Stimulated activated effector memory CD8-positive, alpha-beta T cell treated with anti-CD3 and anti-CD28 coated beads, Interleukin-12 subunit alpha, Interleukin-12 subunit beta, amount 100 ng/mL, for 72 hours (primary cell): ENCODE measurements around the gene TRAPPC2L.
"Not testable (repeated sequence)": the region's sequence is repeated elsewhere in the genome, so short reads cannot be mapped to it uniquely, and the experiment has no call there.

Experiments used
- ATAC-seq: fragments of 150-1000 bp; cut with Tn5 transposase; 2 replicates; pipeline ENCODE4 v1.10.0; 2021
- DNase-seq, 2 donors: peaks; one replicate each; pipeline ENCODE4 v3.0.0; 2021 to 2022; ENCODE audit warnings: low spot score in 2 of 2
- H3K27ac Mint-ChIP-seq: one replicate; pipeline ENCODE4 v1.8.0; 2022; ENCODE audit warnings: mild to moderate bottlenecking, mixed read lengths
- H3K36me3 Mint-ChIP-seq: one replicate; pipeline ENCODE4 v1.8.0; 2022; ENCODE audit warnings: mild to moderate bottlenecking, mixed read lengths
- H3K4me1 Mint-ChIP-seq: one replicate; pipeline ENCODE4 v1.8.0; 2022; ENCODE audit warnings: mixed read lengths
- H3K4me3 Mint-ChIP-seq: one replicate; pipeline ENCODE4 v1.8.0; 2022; ENCODE audit warnings: mild to moderate bottlenecking, mixed read lengths
- H3K9me3 Mint-ChIP-seq: one replicate; pipeline ENCODE4 v1.8.0; 2022; ENCODE audit warnings: mixed read lengths

The TRAPPC2L gene

DNA sequence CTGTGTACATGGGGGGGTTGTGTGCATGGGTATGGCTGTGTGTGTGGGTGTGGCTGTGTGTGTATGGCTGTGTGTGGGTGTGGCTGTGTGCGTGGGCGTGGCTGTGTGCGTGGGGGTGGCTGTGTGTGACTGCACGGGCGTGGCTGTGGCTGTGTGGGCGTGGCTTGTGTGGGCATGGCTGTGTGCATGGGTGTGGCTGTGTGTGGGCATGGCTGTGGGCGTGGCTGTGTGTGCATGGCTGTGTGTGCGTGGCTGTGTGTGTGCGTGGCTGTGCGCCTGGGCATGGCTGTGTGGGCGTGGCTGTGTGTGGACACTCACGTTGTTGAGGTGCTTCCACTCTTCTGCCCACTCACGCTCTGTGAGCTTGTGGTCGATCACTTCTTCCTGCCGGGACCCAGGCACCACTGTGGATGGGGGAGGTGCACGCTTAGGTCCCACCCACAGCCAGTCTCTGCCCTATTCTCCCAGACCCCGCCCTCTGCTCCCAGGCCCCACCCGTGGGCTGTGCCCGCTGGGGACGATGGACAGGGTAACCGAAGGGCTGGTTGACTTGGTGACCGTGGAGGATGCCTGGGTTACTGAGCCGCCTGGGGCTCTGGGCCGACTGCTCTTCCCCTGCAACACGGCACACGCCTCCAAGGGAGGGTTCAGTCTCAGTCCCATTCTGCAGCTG is 25.6 kb downstream of the TRAPPC2L start:
- H3K9me3 Mint-ChIP-seq: no peaks in the 10 kb centered on the region
- H3K27ac Mint-ChIP-seq: peak overlapping the region; percentile 34
- no peak for DNase-seq
- no peaks in the 10 kb centered on the region for H3K4me1 Mint-ChIP-seq
- H3K36me3 Mint-ChIP-seq: peaks cover 7% of the 10 kb centered on the region
- ATAC-seq: no peak
- H3K4me3 Mint-ChIP-seq: no peak overlapping the region

DNA sequence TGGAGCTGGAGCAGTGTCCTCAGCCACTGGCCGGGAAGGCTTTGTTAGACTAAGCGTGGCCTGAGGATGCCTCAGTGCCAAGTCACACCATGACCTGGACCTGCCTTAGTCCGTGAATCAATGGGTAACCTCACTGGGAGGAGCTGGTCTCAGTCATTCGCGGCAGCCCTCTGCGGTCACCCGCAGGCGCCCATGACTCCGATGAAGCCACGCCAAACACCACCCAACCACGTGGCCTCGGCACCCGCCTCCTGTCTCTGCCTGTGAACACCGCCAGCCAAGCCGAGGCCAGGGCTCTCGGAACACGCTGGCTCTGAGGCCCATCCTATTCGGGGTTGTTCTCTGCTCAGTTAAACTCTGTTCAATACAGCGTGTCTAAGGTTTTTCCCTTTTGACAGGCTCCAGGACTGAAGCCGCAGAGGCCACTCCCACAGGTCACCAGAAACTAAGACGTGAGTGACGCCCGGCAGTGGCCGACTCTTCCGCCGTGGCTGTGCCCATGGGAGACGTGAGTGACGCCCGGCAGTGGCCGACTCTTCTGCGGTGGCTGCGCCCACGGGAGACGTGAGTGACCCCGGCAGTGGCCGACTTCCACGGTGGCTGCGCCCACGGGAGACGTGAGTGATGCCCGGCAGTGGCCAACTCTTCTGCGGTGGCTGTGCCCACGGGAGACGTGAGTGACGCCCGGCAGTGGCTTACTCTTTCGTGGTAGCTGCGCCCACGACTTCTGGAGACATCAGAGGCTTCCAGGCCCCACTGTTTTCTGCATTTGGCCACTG is 26.4 kb downstream of the TRAPPC2L start:
- Mint-ChIP-seq H3K4me3 (no peak overlapping the region), H3K27ac (no peak overlapping the region), H3K9me3 (no peaks in the 10 kb centered on the region), H3K36me3 (peaks cover 7% of the 10 kb centered on the region), H3K4me1 (no peaks in the 10 kb centered on the region)
- DNase-seq: no peak
- ATAC-seq: no peak

- Mint-ChIP-seq H3K9me3 (no peaks in the 10 kb centered on the region), H3K27ac (no peak overlapping the region), H3K4me3 (no peak overlapping the region), H3K36me3 (peaks cover 7% of the 10 kb centered on the region), H3K4me1 (no peaks in the 10 kb centered on the region)
- ATAC-seq (no peak), DNase-seq (no peak)
Measured at GRCh38 chr16:88883946-88884345, 27.0 kb downstream of the TRAPPC2L start.

DNA sequence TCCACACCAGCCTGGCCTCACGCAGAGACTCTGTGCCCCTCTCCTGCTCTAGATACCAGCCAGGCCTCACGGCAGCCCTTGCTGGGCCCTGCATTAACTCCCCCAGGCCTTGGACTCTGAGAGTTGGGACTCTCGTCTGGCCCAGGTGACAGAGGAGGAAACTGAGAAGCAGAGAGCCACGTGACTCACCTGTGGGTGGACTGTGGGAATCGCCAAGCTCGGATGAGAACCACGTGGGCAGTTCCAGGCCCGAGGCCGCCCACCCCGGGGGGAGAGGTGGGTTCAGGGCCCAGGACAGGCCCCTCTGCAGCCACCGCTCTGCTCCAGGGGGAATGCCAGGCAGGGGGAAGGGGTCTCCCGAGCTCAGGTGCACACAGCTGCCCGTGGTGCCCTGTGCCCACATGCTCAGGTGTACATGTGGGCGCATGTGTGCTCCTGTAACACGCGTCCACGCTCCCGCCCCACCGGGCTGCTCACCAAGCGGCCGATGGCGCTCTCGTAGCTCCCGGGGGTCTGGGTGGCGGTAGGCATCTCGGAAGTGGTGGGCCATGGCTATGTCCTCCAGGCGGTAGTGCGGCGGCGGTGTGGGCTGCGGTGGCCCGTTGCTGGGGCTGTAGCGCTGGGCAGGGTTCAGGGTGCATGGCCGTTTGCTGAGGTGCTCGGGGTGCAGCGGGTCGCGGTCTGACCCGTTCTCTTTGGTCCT is 27.8 kb downstream of the TRAPPC2L start:
- H3K4me3 Mint-ChIP-seq: no peak overlapping the region
- ATAC-seq (no peak), DNase-seq (no peak)
- no peaks in the 10 kb centered on the region for H3K9me3 Mint-ChIP-seq
- no peak overlapping the region for H3K27ac Mint-ChIP-seq
- no peaks in the 10 kb centered on the region for H3K4me1 Mint-ChIP-seq
- H3K36me3 Mint-ChIP-seq: peaks cover 7% of the 10 kb centered on the region

GRCh38 chr16:88885693-88886280 is 28.9 kb downstream of the TRAPPC2L start:
- H3K36me3 Mint-ChIP-seq: peaks cover 7% of the 10 kb centered on the region
- H3K27ac Mint-ChIP-seq: no peak overlapping the region
- no peak overlapping the region for H3K4me3 Mint-ChIP-seq
- DNase-seq (no peak), ATAC-seq (no peak)
- H3K4me1 Mint-ChIP-seq: no peaks in the 10 kb centered on the region
- no peaks in the 10 kb centered on the region for H3K9me3 Mint-ChIP-seq

- Mint-ChIP-seq H3K36me3 (peaks cover 7% of the 10 kb centered on the region), H3K27ac (no peak overlapping the region), H3K4me1 (no peaks in the 10 kb centered on the region)
Measured at GRCh38 chr16:88886420-88886844, 29.5 kb downstream of the TRAPPC2L start.

GRCh38 chr16:88886845-88887521 is 30.1 kb downstream of the TRAPPC2L start:
- Mint-ChIP-seq H3K9me3 (no peaks in the 10 kb centered on the region), H3K4me1 (no peaks in the 10 kb centered on the region), H3K36me3 (peaks cover 6% of the 10 kb centered on the region), H3K27ac (no peak overlapping the region), H3K4me3 (no peak overlapping the region)
- ATAC-seq (no peak), DNase-seq (no peak)

More at GRCh38 chr16:88886420-88886844, 29.5 kb downstream of the TRAPPC2L start:
- no peak overlapping the region for H3K4me3 Mint-ChIP-seq
- no peaks in the 10 kb centered on the region for H3K9me3 Mint-ChIP-seq
- DNase-seq (no peak), ATAC-seq (no peak)

- H3K36me3 Mint-ChIP-seq: no peaks in the 10 kb centered on the region
- no peaks in the 10 kb centered on the region for H3K4me1 Mint-ChIP-seq
- no peak for ATAC-seq
- DNase-seq: no peak
- peak overlapping the region; percentile 45 for H3K27ac Mint-ChIP-seq
- no peaks in the 10 kb centered on the region for H3K9me3 Mint-ChIP-seq
- no peak overlapping the region for H3K4me3 Mint-ChIP-seq
Measured at GRCh38 chr16:88888057-88888456, 31.1 kb downstream of the TRAPPC2L start.

- no peak overlapping the region for H3K27ac Mint-ChIP-seq
- no peak overlapping the region for H3K4me3 Mint-ChIP-seq
- H3K4me1 Mint-ChIP-seq: no peaks in the 10 kb centered on the region
- no peaks in the 10 kb centered on the region for H3K9me3 Mint-ChIP-seq
- no peak for ATAC-seq
- H3K36me3 Mint-ChIP-seq: no peaks in the 10 kb centered on the region
- DNase-seq: no peak
Measured at GRCh38 chr16:88888461-88889387, 31.8 kb downstream of the TRAPPC2L start.

DNA sequence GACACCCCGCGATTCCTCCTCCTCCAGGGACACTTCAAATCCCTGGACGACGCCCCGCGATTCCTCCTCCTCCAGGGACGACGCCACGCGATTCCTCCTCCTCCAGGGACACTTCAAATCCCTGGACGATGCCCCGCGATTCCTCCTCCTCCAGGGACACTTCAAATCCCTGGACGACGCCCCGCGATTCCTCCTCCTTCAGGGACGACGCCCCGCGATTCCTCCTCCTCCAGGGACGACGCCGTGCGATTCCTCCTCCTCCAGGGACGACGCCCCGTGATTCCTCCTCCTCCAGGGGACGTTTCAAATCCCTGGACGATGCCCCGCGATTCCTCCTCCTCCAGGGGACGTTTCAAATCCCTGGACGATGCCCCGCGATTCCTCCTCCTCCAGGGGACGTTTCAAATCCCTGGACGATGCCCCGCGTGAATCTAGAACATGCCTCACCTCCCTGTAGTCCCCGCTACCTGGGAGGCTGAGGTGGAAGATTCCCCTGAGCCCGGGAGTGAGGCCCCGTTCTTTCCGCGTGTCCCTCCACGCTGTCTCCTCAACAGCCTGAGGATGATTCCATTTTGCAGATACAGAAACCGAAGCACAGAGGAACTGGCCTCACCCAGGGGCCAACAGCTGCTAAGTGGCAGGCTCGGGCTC is 32.9 kb downstream of the TRAPPC2L start:
- DNase-seq, H3K27ac Mint-ChIP-seq, H3K36me3 Mint-ChIP-seq, H3K4me1 Mint-ChIP-seq, ATAC-seq, H3K4me3 Mint-ChIP-seq, H3K9me3 Mint-ChIP-seq: not testable (repeated sequence)

DNA sequence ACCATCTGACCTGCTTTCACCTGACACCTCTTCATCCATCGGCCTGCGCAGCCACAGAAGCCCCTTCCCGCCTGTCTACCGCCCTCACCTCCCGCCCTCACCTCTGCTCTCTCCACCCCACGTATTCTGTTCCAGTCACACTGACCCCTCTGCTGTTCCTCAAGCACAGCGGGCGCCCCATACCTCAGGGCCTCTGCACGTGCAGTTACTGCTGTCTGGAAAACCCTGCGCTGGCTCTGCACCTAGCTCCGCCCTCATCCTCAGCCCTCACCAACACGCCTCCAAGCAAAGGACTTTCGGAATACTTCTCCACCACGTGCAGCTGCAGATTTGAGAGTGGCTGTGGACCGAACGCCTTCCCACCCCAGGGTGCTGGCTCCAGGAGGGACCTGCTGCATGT is 34.2 kb downstream of the TRAPPC2L start:
- ATAC-seq (no peak), DNase-seq (no peak)
- no peak overlapping the region for H3K27ac Mint-ChIP-seq
- H3K36me3 Mint-ChIP-seq: no peaks in the 10 kb centered on the region
- H3K4me1 Mint-ChIP-seq: no peaks in the 10 kb centered on the region
- no peak overlapping the region for H3K4me3 Mint-ChIP-seq
- H3K9me3 Mint-ChIP-seq: no peaks in the 10 kb centered on the region

GRCh38 chr16:88892065-88892464 is 35.1 kb downstream of the TRAPPC2L start:
- Mint-ChIP-seq H3K4me1 (no peaks in the 10 kb centered on the region), H3K4me3 (no peak overlapping the region), H3K27ac (no peak overlapping the region), H3K9me3 (no peaks in the 10 kb centered on the region), H3K36me3 (no peaks in the 10 kb centered on the region)
- ATAC-seq (no peak), DNase-seq (no peak)

DNA sequence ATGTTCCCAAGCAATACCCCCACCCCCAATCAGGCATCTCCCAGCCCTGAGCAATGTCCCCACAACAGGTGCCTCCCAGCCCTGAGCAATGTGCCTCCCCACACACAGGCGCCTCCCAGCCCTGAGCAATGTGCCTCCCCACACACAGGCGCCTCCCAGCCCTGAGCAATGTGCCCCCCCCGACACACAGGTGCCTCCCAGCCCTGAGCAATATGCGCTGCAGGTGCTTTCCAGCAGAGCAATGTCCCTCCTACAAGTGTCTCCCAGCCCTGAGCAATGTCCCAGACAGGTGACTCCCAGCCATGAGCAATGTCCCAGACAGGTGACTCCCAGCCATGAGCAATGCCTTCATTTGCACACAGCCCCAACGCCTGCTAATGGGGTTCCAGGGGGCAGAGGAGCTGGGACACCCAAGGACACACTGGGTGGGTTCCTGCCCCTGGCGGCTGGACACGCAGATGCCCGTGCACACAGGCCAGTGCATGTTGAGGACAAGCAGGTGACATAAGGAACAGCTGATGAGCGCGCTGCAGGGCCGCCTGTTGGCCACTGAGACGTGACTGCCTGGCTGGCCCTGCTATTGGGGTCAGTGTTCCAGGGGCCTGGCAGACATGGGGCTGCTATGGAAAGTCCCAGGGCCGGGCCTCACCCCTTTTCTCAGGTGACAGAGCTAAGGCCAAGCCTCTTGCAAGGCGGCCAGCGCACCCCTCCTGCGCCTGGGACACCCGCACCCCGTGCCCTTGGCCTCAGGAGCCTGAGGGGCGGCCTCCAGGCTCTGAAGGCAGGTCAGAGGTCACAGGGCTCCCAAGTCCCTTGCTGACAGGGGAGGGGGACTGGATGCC is 36.4 kb downstream of the TRAPPC2L start:
- no peaks in the 10 kb centered on the region for H3K4me1 Mint-ChIP-seq
- no peak overlapping the region for H3K4me3 Mint-ChIP-seq
- H3K27ac Mint-ChIP-seq: no peak overlapping the region
- DNase-seq (no peak), ATAC-seq (no peak)
- H3K36me3 Mint-ChIP-seq: no peaks in the 10 kb centered on the region
- H3K9me3 Mint-ChIP-seq: no peaks in the 10 kb centered on the region
